ENCODE measurements around the gene PCDHGB7.
"Not testable (repeated sequence)": the region's sequence is repeated elsewhere in the genome, so short reads cannot be mapped to it uniquely, and the experiment has no call there.

PCDHGB7 gene

GRCh38 chr5:141402553-141403243, 14.8 kb upstream of the PCDHGB7 start, which contains the start of gene PCDHGA9:
Gene PCDHGA9, plus strand, starts transcription at chr5:141402778. Its CDS starts 175 bp downstream, at chr5:141402953.
- no peak for DNase-seq (ENCODE audit: low read depth)
- peak within 1 kb of the TSS; percentile 29 for H3K4me3 ChIP-seq (ENCODE audit: low read length)

GRCh38 chr5:141403387-141403786, 14.1 kb upstream of the PCDHGB7 start:
- no peak overlapping the region for H3K4me3 ChIP-seq (ENCODE audit: low read length)
- TF ChIP-seq CTCF (conservative IDR thresholded peaks at IDR 0.05; ENCODE audit: low read depth, low read length) = no peak
- no peak for DNase-seq (ENCODE audit: low read depth)

More at GRCh38 chr5:141402553-141403243, 14.8 kb upstream of the PCDHGB7 start, which contains the start of gene PCDHGA9:
- TF ChIP-seq CTCF (conservative IDR thresholded peaks at IDR 0.05; ENCODE audit: low read depth, low read length) = peak; percentile 55

GRCh38 chr5:141407790-141408505, 9.5 kb upstream of the PCDHGB7 start, which contains the start of gene PCDHGB6:
Gene PCDHGB6, plus strand, starts transcription at chr5:141408021. Its CDS starts 182 bp downstream, at chr5:141408203.
- not testable (repeated sequence) for DNase-seq (ENCODE audit: low read depth)
- TF ChIP-seq CTCF (conservative IDR thresholded peaks at IDR 0.05; ENCODE audit: low read depth, low read length) = peak; percentile 71
- peak within 1 kb of the TSS; percentile 42 for H3K4me3 ChIP-seq (ENCODE audit: low read length)

GRCh38 chr5:141409598-141410306, 7.7 kb upstream of the PCDHGB7 start:
- no peak for TF ChIP-seq CTCF (conservative IDR thresholded peaks at IDR 0.05; ENCODE audit: low read depth, low read length)
- no peak overlapping the region for H3K4me3 ChIP-seq (ENCODE audit: low read length)
- no peak for DNase-seq (ENCODE audit: low read depth)

- H3K4me3 ChIP-seq (ENCODE audit: low read length) = no peak overlapping the region
- TF ChIP-seq CTCF (conservative IDR thresholded peaks at IDR 0.05; ENCODE audit: low read depth, low read length) = no peak
- no peak for DNase-seq (ENCODE audit: low read depth)
These were observed 5.9 kb upstream of the PCDHGB7 start for GRCh38 chr5:141411575-141411974.

- TF ChIP-seq CTCF (conservative IDR thresholded peaks at IDR 0.05; ENCODE audit: low read depth, low read length) = peak; percentile 67
- no peak for DNase-seq (ENCODE audit: low read depth)
- peak within 1 kb of the TSS; percentile 54 for H3K4me3 ChIP-seq (ENCODE audit: low read length)
These were observed 4.5 kb upstream of the PCDHGB7 start, which contains the start of gene PCDHGA10 for GRCh38 chr5:141412854-141413539. Gene PCDHGA10, plus strand, starts transcription at chr5:141412987. Its CDS starts 189 bp downstream, at chr5:141413176.

All from retinal pigment epithelial cell (primary cell).